BLaER1 (cell line): ENCODE measurements around the gene TMEM134.
"Not testable (repeated sequence)": the region's sequence is repeated elsewhere in the genome, so short reads cannot be mapped to it uniquely, and the experiment has no call there.

Source experiments
- H3K27ac ChIP-seq: shearing (Covaris generic); formaldehyde crosslinking; 2 replicates; pipeline ENCODE4 v1.8.1; 2022
- H3K27me3 ChIP-seq: shearing (Covaris generic); formaldehyde crosslinking; 2 replicates; pipeline ENCODE4 v1.8.1; 2022
- H3K36me3 ChIP-seq: shearing (Covaris generic); formaldehyde crosslinking; 2 replicates; pipeline ENCODE4 v1.8.1; 2022
- H3K4me1 ChIP-seq: shearing (Covaris generic); formaldehyde crosslinking; 2 replicates; pipeline ENCODE4 v1.8.1; 2022
- H3K4me2 ChIP-seq: shearing (Covaris generic); formaldehyde crosslinking; 2 replicates; pipeline ENCODE4 v1.8.1; 2022
- H3K4me3 ChIP-seq: shearing (Covaris generic); formaldehyde crosslinking; 2 replicates; pipeline ENCODE4 v1.8.1; 2022
- H3K9ac ChIP-seq: shearing (Covaris generic); formaldehyde crosslinking; 2 replicates; pipeline ENCODE4 v1.8.1; 2022
- H3K9me3 ChIP-seq: shearing (Covaris generic); formaldehyde crosslinking; 2 replicates; pipeline ENCODE4 v1.8.1; 2022
- H4K20me1 ChIP-seq: shearing (Covaris generic); formaldehyde crosslinking; 2 replicates; pipeline ENCODE4 v1.8.1; 2022
- Cebpa-rat ChIP-seq: shearing (Covaris generic); IDR thresholded peaks from 2 replicates; pipeline ENCODE4 v1.8.1; 2022

The TMEM134 gene

GRCh38 chr11:67468456-67468758, 644 bp downstream of the TMEM134 start:
- H3K36me3 ChIP-seq: no peaks in the 10 kb centered on the region
- peak overlapping the region; percentile 97 for H3K4me2 ChIP-seq
- H3K27me3 ChIP-seq: no peaks in the 10 kb centered on the region
- no peaks in the 10 kb centered on the region for H4K20me1 ChIP-seq
- H3K4me1 ChIP-seq: peaks cover 62% of the 10 kb centered on the region
- peak overlapping the region; percentile 84 for H3K27ac ChIP-seq
- H3K4me3 ChIP-seq: peak overlapping the region; percentile 91
- no peaks in the 10 kb centered on the region for H3K9me3 ChIP-seq
- H3K9ac ChIP-seq: peak overlapping the region; percentile 91
- no peak for TF ChIP-seq Cebpa-rat

GRCh38 chr11:67468056-67468455, 995 bp downstream of the TMEM134 start:
- Histone ChIP-seq H3K36me3 (no peaks in the 10 kb centered on the region), H3K9me3 (no peaks in the 10 kb centered on the region), H3K4me3 (peak overlapping the region; percentile 91), H3K27me3 (no peaks in the 10 kb centered on the region), H3K27ac (peak overlapping the region; percentile 84), H3K9ac (peak overlapping the region; percentile 91), H3K4me1 (peaks cover 63% of the 10 kb centered on the region), H3K4me2 (peak overlapping the region; percentile 97), H4K20me1 (no peaks in the 10 kb centered on the region)
- no peak for TF ChIP-seq Cebpa-rat

DNA sequence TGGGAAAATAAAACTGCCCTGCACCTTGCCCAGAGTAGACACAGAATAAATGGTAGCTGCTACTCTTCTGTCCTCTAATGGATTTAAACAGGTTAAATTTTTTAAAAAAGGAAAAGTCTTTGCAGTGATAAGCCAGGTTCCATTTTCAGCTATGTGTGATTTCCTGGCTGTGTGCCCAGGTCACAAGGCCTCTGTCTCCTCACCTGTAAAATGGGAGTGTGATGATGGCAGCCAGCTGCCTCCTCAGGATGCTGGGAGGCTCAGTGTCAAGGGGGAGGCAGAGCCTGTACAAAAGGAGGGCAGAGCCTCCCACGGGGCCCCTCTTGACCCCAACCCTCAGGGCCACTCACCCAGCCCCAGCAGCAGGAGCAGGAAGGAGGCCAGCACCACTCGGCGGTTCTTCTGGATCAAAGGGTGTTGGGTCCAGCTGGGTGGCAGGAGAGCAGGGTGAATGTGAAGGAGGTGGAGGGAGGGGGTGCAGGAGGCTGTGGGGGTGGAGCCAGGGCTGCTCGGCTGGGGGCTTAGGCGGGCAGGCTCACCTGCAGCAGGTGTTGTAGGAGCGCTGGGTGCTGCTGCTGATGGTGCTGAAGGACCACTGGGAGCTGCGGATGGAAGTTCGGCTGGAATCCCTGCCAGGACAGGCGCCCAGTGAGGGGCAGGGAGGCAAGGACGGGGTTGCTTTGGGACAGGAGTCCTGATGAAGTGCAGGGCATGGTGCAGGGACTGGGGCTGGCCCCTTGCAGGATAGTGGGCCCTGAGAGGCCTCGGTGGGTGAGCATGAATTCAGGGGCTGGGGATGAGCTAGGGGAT, 1.9 kb downstream of the TMEM134 start:
- Histone ChIP-seq H3K27ac (peak overlapping the region; percentile 32; the same call in 1 of the 2 replicates), H3K9ac (peak overlapping the region; percentile 91), H3K27me3 (no peaks in the 10 kb centered on the region), H3K9me3 (no peaks in the 10 kb centered on the region), H3K4me2 (peak overlapping the region; percentile 97), H4K20me1 (no peaks in the 10 kb centered on the region), H3K4me1 (peaks cover 66% of the 10 kb centered on the region), H3K36me3 (no peaks in the 10 kb centered on the region), H3K4me3 (no peak overlapping the region; the same call in 1 of the 2 replicates)
- TF ChIP-seq Cebpa-rat: no peak

GRCh38 chr11:67466367-67466766, 2.7 kb downstream of the TMEM134 start:
- Histone ChIP-seq H3K9me3 (no peaks in the 10 kb centered on the region), H3K27ac (peak overlapping the region; percentile 32; the same call in 1 of the 2 replicates), H3K4me2 (peak overlapping the region; percentile 97), H3K36me3 (no peaks in the 10 kb centered on the region), H3K27me3 (no peaks in the 10 kb centered on the region), H3K4me1 (peaks cover 63% of the 10 kb centered on the region), H4K20me1 (no peaks in the 10 kb centered on the region), H3K9ac (peak overlapping the region; percentile 1; the same call in 1 of the 2 replicates), H3K4me3 (no peak overlapping the region)
- TF ChIP-seq Cebpa-rat: no peak

GRCh38 chr11:67465530-67465929, 3.5 kb downstream of the TMEM134 start:
- Histone ChIP-seq H3K27ac (peak overlapping the region; percentile 95), H3K4me1 (peaks cover 61% of the 10 kb centered on the region), H3K9ac (peak overlapping the region; percentile 86; the same call in 1 of the 2 replicates), H3K4me3 (peak overlapping the region; percentile 74; the same call in 1 of the 2 replicates), H3K4me2 (peak overlapping the region; percentile 97)
- not testable (repeated sequence) for H3K36me3 ChIP-seq, H3K9me3 ChIP-seq, H4K20me1 ChIP-seq, H3K27me3 ChIP-seq

DNA sequence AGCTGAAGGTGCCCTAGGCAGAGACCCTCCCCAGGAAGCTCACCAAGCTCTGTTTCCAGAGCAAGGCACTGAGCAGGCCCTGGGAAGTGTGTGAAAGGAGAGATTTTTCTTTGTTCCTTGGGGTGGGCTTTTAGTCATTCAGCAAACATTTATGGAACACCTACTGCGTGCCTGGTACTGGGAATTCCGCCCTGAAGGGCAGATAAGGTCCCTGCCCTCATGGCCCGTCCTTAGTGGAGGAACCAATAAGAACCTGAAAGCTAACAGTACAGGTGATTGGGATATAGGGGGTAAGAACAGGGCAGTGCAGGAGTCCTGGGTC, 3.9 kb downstream of the TMEM134 start:
- H4K20me1 ChIP-seq: no peaks in the 10 kb centered on the region
- peak overlapping the region; percentile 97 for H3K4me2 ChIP-seq
- H3K4me1 ChIP-seq: peaks cover 63% of the 10 kb centered on the region
- H3K9me3 ChIP-seq: no peaks in the 10 kb centered on the region
- no peak for TF ChIP-seq Cebpa-rat
- H3K27ac ChIP-seq: peak overlapping the region; percentile 95
- H3K36me3 ChIP-seq: no peaks in the 10 kb centered on the region
- peak overlapping the region; percentile 86 for H3K9ac ChIP-seq
- peak overlapping the region; percentile 74 for H3K4me3 ChIP-seq
- H3K27me3 ChIP-seq: no peaks in the 10 kb centered on the region

DNA sequence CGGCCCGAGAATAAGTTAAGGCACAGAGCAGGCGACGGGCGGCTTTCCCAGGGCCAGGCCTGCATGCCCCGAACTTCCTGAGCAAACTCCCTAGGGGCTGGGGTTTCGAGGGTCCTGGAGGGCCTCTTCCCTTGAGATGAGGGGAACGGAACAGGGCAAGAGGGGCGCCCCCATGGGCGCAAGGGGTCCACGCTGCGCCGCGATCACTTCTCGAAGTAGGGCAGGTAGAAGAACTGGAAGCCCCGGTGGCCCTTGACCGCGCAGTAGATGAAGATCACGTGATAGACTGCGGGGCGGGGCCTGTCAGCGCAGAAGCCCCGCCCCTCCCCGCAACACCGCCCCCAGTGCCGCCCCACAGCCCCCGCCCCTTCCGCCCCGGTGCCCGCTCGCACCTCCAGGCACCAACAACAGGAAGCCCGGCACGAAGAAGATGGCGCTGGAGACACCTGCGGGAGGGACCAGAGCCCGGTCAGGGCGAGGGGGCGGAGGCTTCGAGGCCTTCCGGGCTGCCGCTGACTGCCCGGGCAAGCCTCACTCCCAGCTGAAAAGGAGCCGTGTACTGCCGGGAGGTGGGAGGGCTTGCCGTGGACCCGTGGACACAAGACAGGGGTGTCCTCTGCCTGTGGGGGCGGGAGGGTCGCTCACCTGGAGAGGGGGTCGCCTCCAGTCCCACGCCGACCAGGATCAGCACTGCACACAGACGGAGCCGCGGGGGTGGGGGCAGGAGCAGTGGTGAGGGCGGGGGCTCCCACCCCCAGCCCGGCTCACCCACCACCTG, 4.5 kb downstream of the TMEM134 start:
- Histone ChIP-seq H3K9ac (peak overlapping the region; percentile 86), H3K27ac (peak overlapping the region; percentile 95), H3K36me3 (no peaks in the 10 kb centered on the region), H3K27me3 (no peaks in the 10 kb centered on the region), H3K4me3 (peak overlapping the region; percentile 74), H3K4me2 (peak overlapping the region; percentile 97), H3K9me3 (no peaks in the 10 kb centered on the region), H3K4me1 (peaks cover 64% of the 10 kb centered on the region), H4K20me1 (no peaks in the 10 kb centered on the region)
- no peak for TF ChIP-seq Cebpa-rat

- no peak for TF ChIP-seq Cebpa-rat
These were observed 5.2 kb downstream of the TMEM134 start for GRCh38 chr11:67463680-67464410.

GRCh38 chr11:67463186-67463585, 5.9 kb downstream of the TMEM134 start:
- Histone ChIP-seq H3K4me3 (no peak overlapping the region), H3K4me1 (peaks cover 66% of the 10 kb centered on the region), H3K27me3 (no peaks in the 10 kb centered on the region), H3K9me3 (no peaks in the 10 kb centered on the region), H3K4me2 (no peak overlapping the region), H3K27ac (no peak overlapping the region), H3K9ac (no peak overlapping the region), H4K20me1 (no peaks in the 10 kb centered on the region), H3K36me3 (no peaks in the 10 kb centered on the region)
- TF ChIP-seq Cebpa-rat: no peak

More at GRCh38 chr11:67463680-67464410, 5.2 kb downstream of the TMEM134 start:
- no peaks in the 10 kb centered on the region for H4K20me1 ChIP-seq
- H3K27ac ChIP-seq: peak overlapping the region; percentile 82
- no peaks in the 10 kb centered on the region for H3K9me3 ChIP-seq
- H3K4me1 ChIP-seq: peaks cover 68% of the 10 kb centered on the region
- H3K9ac ChIP-seq: peak overlapping the region; percentile 64
- peak overlapping the region; percentile 87 for H3K4me2 ChIP-seq
- H3K4me3 ChIP-seq: peak overlapping the region; percentile 74
- H3K36me3 ChIP-seq: no peaks in the 10 kb centered on the region
- no peaks in the 10 kb centered on the region for H3K27me3 ChIP-seq
